ENCODE measurements around the gene PARD3.

GRCh38 chr10:34751272-34751671, 63.8 kb downstream of the PARD3 start:
- TF ChIP-seq POLR2A (IDR thresholded peaks at IDR 0.05; ENCODE audit: low read depth), result no peak
- no peak for TF ChIP-seq POLR2AphosphoS5 (IDR thresholded peaks at IDR 0.05)
- TF ChIP-seq CTCF (IDR thresholded peaks at IDR 0.05), result no peak
